ENCODE results near the gene SETD4.

- TF ChIP-seq CTCF (IDR thresholded peaks at IDR 0.05) (no peak), POLR2A (IDR thresholded peaks at IDR 0.05) (no peak)
Measured at GRCh38 chr21:35988416-35989137, 71.7 kb downstream of the SETD4 start.

All from body of pancreas (tissue), 4 donors.